Astrocyte of the spinal cord (primary cell): ENCODE results near the gene LRRC8D.
"Not testable (repeated sequence)": the region's sequence is repeated elsewhere in the genome, so short reads cannot be mapped to it uniquely, and the experiment has no call there.

Experiments used
- DNase-seq: peaks from one replicate; pipeline ENCODE4 v3.0.0; 2011; ENCODE audit warnings: low read depth, low spot score
- H3K4me3 ChIP-seq: 2 replicates; pipeline ENCODE4 v1.5.1; 2011; ENCODE audit warnings: low read depth, mild to moderate bottlenecking, low read length, moderate library complexity
- in situ Hi-C: cut with HindIII; loops from 2 replicates; pipeline ENCODE4 v1.10.0; 2017; ENCODE audit warnings: low sequenced_read_pairs
- TF ChIP-seq, protein P1 (sequence below): IDR thresholded peaks from 2 replicates; pipeline ENCODE4 v1.5.1; 2012; ENCODE audit warnings: low read depth, mild to moderate bottlenecking, low read length, inconsistent platforms

LRRC8D gene

GRCh38 chr1:89974256-89974655 lies 153.4 kb downstream of the LRRC8D start:
- in situ Hi-C loops: no loop called here
- TF ChIP-seq, protein P1, sequence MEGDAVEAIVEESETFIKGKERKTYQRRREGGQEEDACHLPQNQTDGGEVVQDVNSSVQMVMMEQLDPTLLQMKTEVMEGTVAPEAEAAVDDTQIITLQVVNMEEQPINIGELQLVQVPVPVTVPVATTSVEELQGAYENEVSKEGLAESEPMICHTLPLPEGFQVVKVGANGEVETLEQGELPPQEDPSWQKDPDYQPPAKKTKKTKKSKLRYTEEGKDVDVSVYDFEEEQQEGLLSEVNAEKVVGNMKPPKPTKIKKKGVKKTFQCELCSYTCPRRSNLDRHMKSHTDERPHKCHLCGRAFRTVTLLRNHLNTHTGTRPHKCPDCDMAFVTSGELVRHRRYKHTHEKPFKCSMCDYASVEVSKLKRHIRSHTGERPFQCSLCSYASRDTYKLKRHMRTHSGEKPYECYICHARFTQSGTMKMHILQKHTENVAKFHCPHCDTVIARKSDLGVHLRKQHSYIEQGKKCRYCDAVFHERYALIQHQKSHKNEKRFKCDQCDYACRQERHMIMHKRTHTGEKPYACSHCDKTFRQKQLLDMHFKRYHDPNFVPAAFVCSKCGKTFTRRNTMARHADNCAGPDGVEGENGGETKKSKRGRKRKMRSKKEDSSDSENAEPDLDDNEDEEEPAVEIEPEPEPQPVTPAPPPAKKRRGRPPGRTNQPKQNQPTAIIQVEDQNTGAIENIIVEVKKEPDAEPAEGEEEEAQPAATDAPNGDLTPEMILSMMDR: no peak
- no peak overlapping the region for H3K4me3 ChIP-seq
- DNase-seq: no peak

GRCh38 chr1:89974696-89975470 lies 154.1 kb downstream of the LRRC8D start:
- DNase-seq: peak; percentile 86
- TF ChIP-seq, protein P1: no peak
- no peak overlapping the region for H3K4me3 ChIP-seq
- in situ Hi-C loops: no loop called here

DNA sequence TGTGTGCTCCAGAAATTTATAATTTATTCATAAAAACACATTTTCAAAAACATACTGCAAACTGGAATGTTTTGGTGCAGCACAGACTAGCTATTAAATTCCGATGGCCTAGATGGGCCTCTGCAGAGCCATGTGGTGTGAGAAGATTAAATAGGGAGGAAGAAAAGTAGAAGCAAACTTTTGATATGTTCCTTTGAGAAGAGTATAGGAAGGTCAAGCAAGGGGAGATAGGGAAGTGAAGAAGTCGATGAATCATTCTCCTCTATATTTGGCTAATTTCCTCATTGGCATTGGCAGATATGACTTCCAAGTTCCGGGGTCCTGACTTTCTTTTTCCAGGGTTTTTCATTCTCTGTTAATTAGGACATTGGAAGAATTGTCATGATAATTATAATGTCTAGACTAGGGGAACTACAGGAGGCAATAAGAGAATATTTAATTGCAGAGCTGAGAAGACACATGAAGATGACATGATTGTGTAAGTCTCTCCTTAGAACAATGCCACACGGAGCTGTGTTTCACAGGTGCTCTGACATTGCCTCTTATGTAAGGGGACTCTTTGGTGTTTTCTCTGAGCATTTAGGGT lies 154.8 kb downstream of the LRRC8D start:
- TF ChIP-seq, protein P1: no peak
- no peak for DNase-seq
- H3K4me3 ChIP-seq: no peak overlapping the region
- in situ Hi-C loops: no loop called here

- no peak overlapping the region for H3K4me3 ChIP-seq
- in situ Hi-C loops: no loop called here
- TF ChIP-seq, protein P1: no peak
- DNase-seq: no peak
These were observed 157.9 kb downstream of the LRRC8D start for GRCh38 chr1:89978755-89979154.

DNA sequence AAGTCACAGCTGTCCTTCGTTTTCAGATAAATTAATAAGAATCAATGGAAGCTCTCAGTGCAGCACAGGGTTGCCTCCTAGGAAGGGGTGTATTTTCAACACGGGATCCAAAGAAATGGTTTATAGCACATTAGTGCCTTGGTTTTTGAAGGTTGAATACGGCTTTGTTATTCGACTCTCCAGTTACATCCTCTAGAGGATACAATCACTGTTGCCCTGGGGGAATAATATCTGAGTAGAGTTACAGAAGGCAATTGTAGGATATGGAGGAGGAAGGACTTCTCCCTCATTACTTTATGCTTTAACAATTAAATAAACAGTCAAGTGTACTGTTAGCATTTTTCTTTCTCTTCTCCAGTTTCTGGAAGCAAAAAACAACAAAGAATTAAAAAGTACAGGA lies 159.8 kb downstream of the LRRC8D start:
- no peak overlapping the region for H3K4me3 ChIP-seq
- no peak for DNase-seq
- TF ChIP-seq, protein P1: no peak
- in situ Hi-C loops: no loop called here

DNA sequence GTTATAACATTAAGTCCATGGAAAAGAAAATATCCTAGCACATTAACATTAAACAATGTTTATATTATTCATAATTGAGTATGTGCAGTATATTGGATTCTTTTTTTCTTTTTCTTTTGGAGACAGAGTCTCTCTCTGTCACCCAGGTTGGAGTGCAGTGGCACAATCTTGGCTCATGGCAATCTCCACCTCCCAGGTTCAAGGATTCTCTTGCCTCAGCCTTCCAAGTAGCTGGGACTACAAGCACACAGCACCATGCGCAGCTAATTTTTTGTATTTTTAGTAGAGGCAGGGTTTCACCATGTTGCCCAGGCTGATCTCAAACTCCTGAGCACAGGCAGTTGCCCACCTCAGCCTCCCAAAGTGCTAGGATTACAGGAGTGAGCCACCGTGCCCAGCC lies 162.0 kb downstream of the LRRC8D start:
- H3K4me3 ChIP-seq, DNase-seq, in situ Hi-C loops: not testable (repeated sequence)

DNA sequence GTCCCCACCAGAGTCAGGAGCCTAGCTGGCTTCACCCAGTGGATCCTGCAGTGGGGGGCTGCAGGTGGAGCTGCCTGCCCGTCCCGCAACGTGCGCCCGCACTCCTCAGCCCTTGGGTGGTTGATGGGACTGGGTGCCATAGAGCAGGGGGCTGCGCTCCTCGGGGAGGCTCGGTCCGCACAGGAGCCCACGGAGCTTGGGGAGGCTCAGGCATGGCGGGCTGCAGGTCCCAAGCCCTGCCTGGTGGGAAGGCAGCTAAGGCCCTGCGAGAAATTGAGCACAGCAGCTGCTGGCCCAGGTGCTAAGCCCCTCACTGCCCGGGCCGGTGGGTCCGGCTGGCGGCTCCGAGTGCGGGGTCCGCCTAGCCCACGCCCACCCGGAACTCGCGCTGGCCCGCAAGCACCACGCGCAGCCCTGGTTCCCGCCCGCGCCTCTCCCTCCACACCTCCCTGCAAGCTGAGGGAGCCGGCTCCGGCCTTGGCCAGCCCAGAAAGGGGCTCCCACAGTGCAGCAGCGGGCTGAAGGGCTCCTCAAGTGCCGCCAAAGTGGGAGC lies 163.8 kb downstream of the LRRC8D start:
- H3K4me3 ChIP-seq, DNase-seq, in situ Hi-C loops: not testable (repeated sequence)
